Choroid plexus epithelial cell (primary cell): Measurements from ENCODE around the gene PUS3.

Experiments
- DNase-seq: peaks from one replicate; pipeline ENCODE4 v3.0.0-alpha.2; 2010; ENCODE audit warnings: low read depth
- H3K4me3 ChIP-seq: 2 replicates; pipeline ENCODE4 v1.5.1; 2011; ENCODE audit warnings: low read depth, mild to moderate bottlenecking, control low read depth, low read length, moderate library complexity
- CTCF ChIP-seq: conservative IDR thresholded peaks from 2 replicates; pipeline ENCODE4 v1.5.1; 2011; ENCODE audit warnings: low read depth, mild to moderate bottlenecking, control low read depth, inconsistent platforms, low read length, moderate library complexity

The PUS3 gene, protein sequence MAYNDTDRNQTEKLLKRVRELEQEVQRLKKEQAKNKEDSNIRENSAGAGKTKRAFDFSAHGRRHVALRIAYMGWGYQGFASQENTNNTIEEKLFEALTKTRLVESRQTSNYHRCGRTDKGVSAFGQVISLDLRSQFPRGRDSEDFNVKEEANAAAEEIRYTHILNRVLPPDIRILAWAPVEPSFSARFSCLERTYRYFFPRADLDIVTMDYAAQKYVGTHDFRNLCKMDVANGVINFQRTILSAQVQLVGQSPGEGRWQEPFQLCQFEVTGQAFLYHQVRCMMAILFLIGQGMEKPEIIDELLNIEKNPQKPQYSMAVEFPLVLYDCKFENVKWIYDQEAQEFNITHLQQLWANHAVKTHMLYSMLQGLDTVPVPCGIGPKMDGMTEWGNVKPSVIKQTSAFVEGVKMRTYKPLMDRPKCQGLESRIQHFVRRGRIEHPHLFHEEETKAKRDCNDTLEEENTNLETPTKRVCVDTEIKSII

GRCh38 chr11:125902927-125903710 lies at the start of gene PUS3:
TSS of gene PUS3 (minus strand) at chr11:125903206. CDS start at chr11:125896284, 6,922 bp downstream.
- no peak for TF ChIP-seq CTCF
- peak within 1 kb of the TSS; percentile 76 for H3K4me3 ChIP-seq
- peak; percentile 87 for DNase-seq

DNA sequence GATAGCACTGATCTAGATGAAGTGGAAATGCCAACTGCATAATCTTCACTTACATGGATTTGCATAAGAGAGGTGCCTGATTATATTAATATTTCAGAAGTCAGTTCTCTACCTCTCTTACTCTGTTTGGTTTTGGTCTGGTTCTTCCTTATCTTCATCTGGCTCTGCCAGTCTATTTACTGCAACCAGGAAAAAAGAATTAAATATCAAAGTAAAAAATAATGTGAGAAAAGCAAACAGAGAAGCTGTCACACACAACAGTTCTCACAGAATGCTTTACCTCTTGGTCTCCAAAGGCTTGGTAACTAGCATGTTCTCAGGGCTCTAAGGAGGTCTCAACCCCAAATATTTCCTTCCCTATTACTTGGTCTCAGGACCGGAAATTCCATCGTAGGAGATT lies 49.6 kb upstream of the PUS3 start:
- DNase-seq, result no peak
- H3K4me3 ChIP-seq, result no peak overlapping the region
- no peak for TF ChIP-seq CTCF

- H3K4me3 ChIP-seq, result no peak overlapping the region
- no peak for TF ChIP-seq CTCF
- no peak for DNase-seq
Measured at GRCh38 chr11:125951731-125952130, 48.7 kb upstream of the PUS3 start.

DNA sequence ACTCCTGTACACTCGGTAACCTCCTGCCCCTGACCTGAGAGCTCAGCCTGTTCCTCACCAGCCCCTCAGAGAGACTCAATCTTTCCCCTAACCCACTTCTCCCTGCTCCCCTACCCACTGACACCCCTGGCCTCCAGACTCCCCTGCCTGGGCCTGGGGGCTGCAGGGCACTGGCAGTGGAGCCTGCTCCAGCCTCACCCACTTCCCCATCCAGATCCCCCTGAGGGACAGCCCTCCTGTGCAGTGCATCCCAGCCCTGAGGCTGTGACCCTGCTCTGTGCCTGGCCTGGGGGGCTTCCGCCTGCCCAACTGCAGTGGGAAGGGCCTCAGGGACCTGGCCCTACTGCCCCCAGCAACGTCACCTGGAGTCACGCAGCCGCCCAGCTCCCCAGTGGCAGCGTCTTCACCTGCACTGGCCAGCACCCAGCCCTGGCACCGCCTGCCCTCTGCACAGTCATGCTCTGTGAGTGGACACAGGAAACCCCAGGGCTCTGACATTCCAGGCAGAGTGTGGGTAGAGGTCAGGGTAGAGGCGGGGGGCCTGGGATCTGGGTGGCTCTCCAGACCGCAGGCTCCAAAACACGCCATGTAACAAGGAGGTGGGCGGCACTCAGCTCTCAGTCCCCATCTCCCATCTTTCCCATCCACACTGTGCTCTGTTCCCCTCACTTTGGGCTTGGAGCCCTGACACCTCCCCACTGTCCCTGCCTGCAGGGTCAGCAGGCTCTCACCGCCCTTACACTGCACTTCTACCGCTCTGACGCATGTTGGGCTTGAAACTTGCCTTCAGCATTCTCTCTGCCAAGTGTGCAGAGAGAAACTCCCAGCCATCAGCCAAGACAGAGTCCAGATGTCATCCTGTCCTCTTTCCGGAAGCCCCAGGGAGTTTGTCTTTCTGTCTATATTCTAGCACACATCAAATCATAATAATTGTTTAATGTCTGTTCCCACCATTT lies 48.0 kb upstream of the PUS3 start:
- no peak overlapping the region for H3K4me3 ChIP-seq
- TF ChIP-seq CTCF, result no peak
- peak; percentile 9 for DNase-seq

DNA sequence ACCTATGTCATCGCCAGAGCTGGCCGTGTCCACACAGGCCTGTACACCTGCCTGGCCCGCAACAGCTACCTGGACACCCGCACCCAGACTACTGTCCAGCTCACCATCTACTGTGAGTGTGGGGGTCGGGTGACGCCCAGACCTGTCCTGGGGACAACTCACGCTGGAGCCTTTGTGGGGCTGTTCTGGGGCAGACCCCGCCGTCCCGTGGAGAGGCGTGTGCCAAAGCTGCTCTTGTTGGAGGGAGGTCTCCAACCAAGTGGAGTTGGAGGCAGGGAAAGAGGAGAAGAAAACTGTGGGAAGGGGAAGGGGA lies 47.1 kb upstream of the PUS3 start:
- no peak for DNase-seq
- no peak overlapping the region for H3K4me3 ChIP-seq
- no peak for TF ChIP-seq CTCF

- no peak for DNase-seq
- no peak for TF ChIP-seq CTCF
- no peak overlapping the region for H3K4me3 ChIP-seq
Measured at GRCh38 chr11:125949271-125950177, 46.5 kb upstream of the PUS3 start.
